22Rv1 (cell line): Measurements from ENCODE around the gene TMEM164.

Experiments
- ZFX ChIP-seq: fragments of 450-650 bp; IDR thresholded peaks from 2 replicates; pipeline ENCODE4 v1.6.1; 2017; ENCODE audit warnings: antibody characterized with exemption, borderline replicate concordance
- TF ChIP-seq, protein P1 (sequence below): fragments of 450-650 bp; IDR thresholded peaks from 2 replicates; pipeline ENCODE4 v1.5.1; 2017; ENCODE audit warnings: mild to moderate bottlenecking

GRCh38 chrX:110181459-110182137 is 178.7 kb downstream of the TMEM164 start:
- TF ChIP-seq, protein P1, sequence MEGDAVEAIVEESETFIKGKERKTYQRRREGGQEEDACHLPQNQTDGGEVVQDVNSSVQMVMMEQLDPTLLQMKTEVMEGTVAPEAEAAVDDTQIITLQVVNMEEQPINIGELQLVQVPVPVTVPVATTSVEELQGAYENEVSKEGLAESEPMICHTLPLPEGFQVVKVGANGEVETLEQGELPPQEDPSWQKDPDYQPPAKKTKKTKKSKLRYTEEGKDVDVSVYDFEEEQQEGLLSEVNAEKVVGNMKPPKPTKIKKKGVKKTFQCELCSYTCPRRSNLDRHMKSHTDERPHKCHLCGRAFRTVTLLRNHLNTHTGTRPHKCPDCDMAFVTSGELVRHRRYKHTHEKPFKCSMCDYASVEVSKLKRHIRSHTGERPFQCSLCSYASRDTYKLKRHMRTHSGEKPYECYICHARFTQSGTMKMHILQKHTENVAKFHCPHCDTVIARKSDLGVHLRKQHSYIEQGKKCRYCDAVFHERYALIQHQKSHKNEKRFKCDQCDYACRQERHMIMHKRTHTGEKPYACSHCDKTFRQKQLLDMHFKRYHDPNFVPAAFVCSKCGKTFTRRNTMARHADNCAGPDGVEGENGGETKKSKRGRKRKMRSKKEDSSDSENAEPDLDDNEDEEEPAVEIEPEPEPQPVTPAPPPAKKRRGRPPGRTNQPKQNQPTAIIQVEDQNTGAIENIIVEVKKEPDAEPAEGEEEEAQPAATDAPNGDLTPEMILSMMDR = no peak
- no peak for TF ChIP-seq ZFX
